K562 (cell line): ENCODE measurements around the gene PANK2. TPM values are rescaled to one million over a fixed set of nuclear protein-coding genes. Genes with fewer than 3 reads are reported as not detected.

Experiments used
- E2F5 ChIP-seq: sonication (generic); formaldehyde crosslinking; IDR thresholded peaks from 2 replicates; pipeline ENCODE4 v1.8.0; 2022; ENCODE audit warnings: mild to moderate bottlenecking, missing genetic modification reagents
- E2F8 ChIP-seq: fragments of 450-650 bp; IDR thresholded peaks from 2 replicates; pipeline ENCODE4 v1.7.1; 2018; ENCODE audit warnings: mild to moderate bottlenecking, low read depth; ENCODE audit not compliant: partially characterized antibody
- EHMT2 ChIP-seq: fragments of 450-650 bp; IDR thresholded peaks from 2 replicates; pipeline ENCODE4 v1.6.1; 2018; ENCODE audit warnings: antibody characterized with exemption
- FIP1L1 ChIP-seq: fragments of 200-400 bp; formaldehyde crosslinking; IDR thresholded peaks from 2 replicates; pipeline ENCODE4 v1.6.1; 2018; ENCODE audit warnings: mild to moderate bottlenecking, low read depth, low read length; ENCODE audit not compliant: poor library complexity, severe bottlenecking
- FOXJ3 ChIP-seq: sonication (generic); formaldehyde crosslinking; IDR thresholded peaks from 2 replicates; pipeline ENCODE4 v1.4.0; 2020; ENCODE audit warnings: mild to moderate bottlenecking, missing genetic modification reagents
- GATA2 ChIP-seq: sonication (generic); formaldehyde crosslinking; IDR thresholded peaks from 2 replicates; pipeline ENCODE4 v1.4.0; 2020; ENCODE audit warnings: mild to moderate bottlenecking, missing genetic modification reagents
- KDM4B ChIP-seq, 2 experiments: fragments of 450-650 bp in 1 of 2; sonication (generic) in 1 of 2; IDR thresholded peaks; 2 replicates each; pipeline ENCODE4 v1.6.1; 2016 to 2017; ENCODE audit warnings: borderline replicate concordance in 2 of 2, antibody characterized with exemption in 1 of 2, low read depth in 1 of 2, mild to moderate bottlenecking in 1 of 2
- KLF16 ChIP-seq: IDR thresholded peaks from 2 replicates; pipeline ENCODE4 v1.6.1; 2016; ENCODE audit warnings: antibody characterized with exemption
- MCM2 ChIP-seq: fragments of 450-650 bp; IDR thresholded peaks from 2 replicates; pipeline ENCODE4 v1.6.1; 2017; ENCODE audit warnings: low read depth, mild to moderate bottlenecking
- NKRF ChIP-seq: fragments of 450-650 bp; IDR thresholded peaks from 2 replicates; pipeline ENCODE4 v1.6.1; 2016; ENCODE audit warnings: borderline replicate concordance
- TCF7L2 ChIP-seq: fragments of 150-350 bp; IDR thresholded peaks from 2 replicates; pipeline ENCODE4 v1.6.1; 2016; ENCODE audit warnings: low read depth, mild to moderate bottlenecking, low read length, moderate library complexity
- ZKSCAN3 ChIP-seq: fragments of 250-450 bp; sonication (Bioruptor Pico); IDR thresholded peaks from 2 replicates; pipeline ENCODE4 v1.4.0; 2020
- ZNF134 ChIP-seq: fragments of 250-450 bp; sonication (Bioruptor Pico); conservative IDR thresholded peaks from 2 replicates; pipeline ENCODE4 v1.4.0; 2020
- ZNF274 ChIP-seq: IDR thresholded peaks from 2 replicates; pipeline ENCODE4 v1.6.1; 2011; ENCODE audit warnings: low read depth, mild to moderate bottlenecking, low read length, moderate library complexity, borderline replicate concordance
- ZNF280B ChIP-seq: fragments of 250-450 bp; sonication (Bioruptor Pico); IDR thresholded peaks from 2 replicates; pipeline ENCODE4 v1.5.1; 2021; ENCODE audit warnings: mild to moderate bottlenecking
- ZNF316 ChIP-seq: fragments of 450-650 bp; IDR thresholded peaks from 2 replicates; pipeline ENCODE4 v1.6.1; 2016
- ZNF830 ChIP-seq: fragments of 250-450 bp; sonication (Bioruptor Pico); IDR thresholded peaks from 2 replicates; pipeline ENCODE4 v1.5.0; 2021; ENCODE audit warnings: mild to moderate bottlenecking
- polyA plus RNA-seq, 8 experiments: library from polyadenylated mRNA; depleted of rRNA in 4 of 8; stranded (reverse) in 5 of 8; unstranded in 3 of 8; fragments of >200 nt; fragmentation: Nextera tagmentation in 2 of 8; fragmentation: Illumina TruSeq in 1 of 8; extraction: Ambion mirVana in 2 of 8; extraction: Trizol in 1 of 8; gene quantifications; 2 replicates each; pipeline versions ENCODE4 v1.2.1 to v1.2.3, GENCODE V29; 2011 to 2014; ENCODE audit warnings: inconsistent platforms in 1 of 8, missing spikeins in 1 of 8
- total RNA-seq, 7 experiments: library from RNA; depleted of rRNA in 6 of 7; stranded (reverse); fragments of >200 nt in 6 of 7; fragmentation: Illumina TruSeq in 2 of 7; extraction: Trizol in 2 of 7; gene quantifications; 2 replicates each; pipeline versions ENCODE4 v1.2.1 to v1.2.3, GENCODE V29; 2011 to 2021; ENCODE audit warnings: low replicate concordance in 1 of 7
- TF ChIP-seq, protein P1 (sequence below): sonication (generic); formaldehyde crosslinking; IDR thresholded peaks from 2 replicates; pipeline ENCODE4 v1.8.0; 2022; ENCODE audit warnings: mild to moderate bottlenecking, missing genetic modification reagents, borderline replicate concordance

Gene PANK2
- total and polyA plus RNA-seq, 9 of the 15 experiments (the other 6 are each of a cell fraction or from before 2014, with no cell fraction given): 14.9 to 43.5 (median 31.4) TPM

DNA sequence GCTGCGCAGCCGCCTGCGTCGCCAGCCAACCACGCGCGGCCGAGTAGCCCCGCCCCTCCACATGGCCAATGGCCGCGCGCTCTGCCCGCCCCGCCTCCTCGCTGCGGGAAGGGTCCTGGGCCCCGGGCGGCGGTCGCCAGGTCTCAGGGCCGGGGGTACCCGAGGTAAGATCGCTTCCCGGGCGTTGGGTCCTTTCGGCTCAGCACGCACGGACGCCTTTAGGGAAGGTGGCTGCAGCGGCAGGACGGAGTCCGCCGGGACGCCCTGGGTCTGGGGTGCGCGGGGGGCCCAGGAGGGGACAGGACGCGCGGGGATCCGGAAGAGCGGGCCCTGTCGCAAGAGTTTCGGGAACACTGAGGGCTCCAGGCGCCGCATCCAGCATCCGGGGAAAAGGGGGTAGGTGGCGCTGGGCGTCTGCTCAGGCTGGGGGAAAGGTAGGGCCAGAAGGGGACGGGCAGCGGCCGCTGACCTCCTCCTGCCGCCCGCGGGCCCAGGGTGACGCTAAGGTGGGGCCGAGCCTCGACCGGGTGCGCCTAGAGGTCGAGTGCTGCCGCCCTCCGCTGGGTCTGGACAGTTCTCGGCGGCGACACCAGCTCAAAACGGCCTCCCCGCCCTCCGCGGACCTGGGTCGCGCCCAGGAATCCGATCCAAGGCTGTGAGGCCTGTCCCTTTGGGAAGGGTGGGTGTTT is 42.3 kb upstream of the PANK2 start, which contains the start of gene MAVS (continued):
- no peak for TF ChIP-seq FOXJ3 (CRISPR knock-in tag)
- no peak for TF ChIP-seq KLF16
- no peak for TF ChIP-seq TCF7L2
- 0 out of 2 replicates have a peak, but pooled peaks have one; percentile 45 for TF ChIP-seq ZNF830 (CRISPR knock-in tag)
- TF ChIP-seq ZNF316: no peak
- TF ChIP-seq MCM2: no peak
- TF ChIP-seq, protein P1, sequence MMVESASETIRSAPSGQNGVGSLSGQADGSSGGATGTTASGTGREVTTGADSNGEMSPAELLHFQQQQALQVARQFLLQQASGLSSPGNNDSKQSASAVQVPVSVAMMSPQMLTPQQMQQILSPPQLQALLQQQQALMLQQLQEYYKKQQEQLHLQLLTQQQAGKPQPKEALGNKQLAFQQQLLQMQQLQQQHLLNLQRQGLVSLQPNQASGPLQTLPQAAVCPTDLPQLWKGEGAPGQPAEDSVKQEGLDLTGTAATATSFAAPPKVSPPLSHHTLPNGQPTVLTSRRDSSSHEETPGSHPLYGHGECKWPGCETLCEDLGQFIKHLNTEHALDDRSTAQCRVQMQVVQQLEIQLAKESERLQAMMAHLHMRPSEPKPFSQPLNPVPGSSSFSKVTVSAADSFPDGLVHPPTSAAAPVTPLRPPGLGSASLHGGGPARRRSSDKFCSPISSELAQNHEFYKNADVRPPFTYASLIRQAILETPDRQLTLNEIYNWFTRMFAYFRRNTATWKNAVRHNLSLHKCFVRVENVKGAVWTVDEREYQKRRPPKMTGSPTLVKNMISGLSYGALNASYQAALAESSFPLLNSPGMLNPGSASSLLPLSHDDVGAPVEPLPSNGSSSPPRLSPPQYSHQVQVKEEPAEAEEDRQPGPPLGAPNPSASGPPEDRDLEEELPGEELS (CRISPR knock-in tag): 0 out of 2 replicates have a peak, but pooled peaks have one; percentile 49
- TF ChIP-seq ZNF280B (CRISPR knock-in tag): no peak
- no peak for TF ChIP-seq E2F8
- TF ChIP-seq GATA2 (CRISPR knock-in tag): no peak
- TF ChIP-seq ZNF274: no peak
- TF ChIP-seq E2F5 (CRISPR knock-in tag): 0 out of 2 replicates have a peak, but pooled peaks have one; percentile 16
- TF ChIP-seq FIP1L1: no peak
- TF ChIP-seq KDM4B (IDR thresholded peaks at IDR 0.05; ENCODE audit: borderline replicate concordance in 2 of 2, low read depth in 1 of 2): no peak
- no peak for TF ChIP-seq ZNF134 (CRISPR knock-in tag)
- no peak for TF ChIP-seq ZKSCAN3 (CRISPR knock-in tag)
- no peak for TF ChIP-seq EHMT2
- 0 out of 2 replicates have a peak, but pooled peaks have one; percentile 12 for TF ChIP-seq NKRF
